HG03064 (cell line): Measurements from ENCODE around the gene ASF1B.

ENCODE experiments used
- ATAC-seq: cut with Tn5 transposase; IDR thresholded peaks from one replicate; pipeline ENCODE4 v1.9.1; 2021; ENCODE audit warnings: low read depth; ENCODE audit not compliant: unreplicated experiment

ASF1B gene

GRCh38 chr19:14139944-14140343 is 3.6 kb upstream of the ASF1B start:
- ATAC-seq, result no peak

- ATAC-seq, result no peak
Observed at GRCh38 chr19:14138576-14139265, 2.3 kb upstream of the ASF1B start.

- ATAC-seq, result no peak
Observed at GRCh38 chr19:14135985-14136508, 342 bp downstream of the ASF1B start.

GRCh38 chr19:14135355-14135754 is 1.0 kb downstream of the ASF1B start:
- no peak for ATAC-seq

GRCh38 chr19:14127929-14128509 is 8.4 kb downstream of the ASF1B start:
- ATAC-seq, result no peak

- no peak for ATAC-seq
Observed at GRCh38 chr19:14127176-14127575, 9.2 kb downstream of the ASF1B start.

GRCh38 chr19:14122924-14123323 is 13.5 kb downstream of the ASF1B start:
- no peak for ATAC-seq

- no peak for ATAC-seq
Observed at GRCh38 chr19:14120497-14120780, 15.9 kb downstream of the ASF1B start.

- no peak for ATAC-seq
Observed at GRCh38 chr19:14119644-14120496, 16.5 kb downstream of the ASF1B start.

GRCh38 chr19:14119146-14119545 is 17.2 kb downstream of the ASF1B start:
- no peak for ATAC-seq

GRCh38 chr19:14118165-14119051 is 18.0 kb downstream of the ASF1B start:
- no peak for ATAC-seq

GRCh38 chr19:14117668-14118164 is 18.7 kb downstream of the ASF1B start, which contains the start of gene PRKACA:
Gene PRKACA (minus strand): TSS chr19:14117762. CDS start chr19:14117547, 215 bp downstream.
- peak; percentile 74 for ATAC-seq

GRCh38 chr19:14116918-14117578 is 19.3 kb downstream of the ASF1B start:
- ATAC-seq, result no peak

GRCh38 chr19:14116525-14116917 is 19.9 kb downstream of the ASF1B start:
- no peak for ATAC-seq

- ATAC-seq, result no peak
Observed at GRCh38 chr19:14115756-14116155, 20.6 kb downstream of the ASF1B start.

- no peak for ATAC-seq
Observed at GRCh38 chr19:14114854-14115253, 21.5 kb downstream of the ASF1B start.

- no peak for ATAC-seq
Observed at GRCh38 chr19:14114439-14114838, 21.9 kb downstream of the ASF1B start.

- no peak for ATAC-seq
Observed at GRCh38 chr19:14113762-14114414, 22.5 kb downstream of the ASF1B start.

GRCh38 chr19:14112809-14113385 is 23.5 kb downstream of the ASF1B start:
- no peak for ATAC-seq
